NCI-H128 (cell line): ENCODE data around the gene DTX1.

Source experiments
- DNase-seq: peaks from one replicate; lab custom pipeline; 2025; ENCODE audit not compliant: unreplicated experiment; lab: John Stamatoyannopoulos, UW

DTX1 gene

GRCh38 chr12:113070117-113070906 is 13.8 kb downstream of the DTX1 start:
- no peak for DNase-seq

- DNase-seq: no peak
Observed at GRCh38 chr12:113071135-113072112, 14.9 kb downstream of the DTX1 start.

- no peak for DNase-seq
Observed at GRCh38 chr12:113072136-113072535, 15.6 kb downstream of the DTX1 start.

- DNase-seq: no peak
Observed at GRCh38 chr12:113073586-113073985, 17.1 kb downstream of the DTX1 start.

GRCh38 chr12:113075137-113075683 is 18.7 kb downstream of the DTX1 start:
- DNase-seq: no peak

- no peak for DNase-seq
Observed at GRCh38 chr12:113077057-113077858, 20.7 kb downstream of the DTX1 start.

GRCh38 chr12:113077859-113078255 is 21.3 kb downstream of the DTX1 start:
- no peak for DNase-seq

GRCh38 chr12:113081873-113082272 is 25.3 kb downstream of the DTX1 start:
- DNase-seq: no peak

GRCh38 chr12:113082486-113083148 is 26.1 kb downstream of the DTX1 start:
- DNase-seq: no peak

GRCh38 chr12:113083863-113084435 is 27.4 kb downstream of the DTX1 start:
- no peak for DNase-seq

GRCh38 chr12:113086249-113087164 is 30.0 kb downstream of the DTX1 start:
- DNase-seq: no peak

GRCh38 chr12:113087193-113087592 is 30.7 kb downstream of the DTX1 start:
- no peak for DNase-seq

- DNase-seq: no peak
Observed at GRCh38 chr12:113088037-113088436, 31.5 kb downstream of the DTX1 start.

GRCh38 chr12:113088971-113089756 is 32.6 kb downstream of the DTX1 start:
- DNase-seq: no peak

- DNase-seq: no peak
Observed at GRCh38 chr12:113089839-113090238, 33.3 kb downstream of the DTX1 start.

- no peak for DNase-seq
Observed at GRCh38 chr12:113090740-113091139, 34.2 kb downstream of the DTX1 start.

- no peak for DNase-seq
Observed at GRCh38 chr12:113091506-113091905, 35.0 kb downstream of the DTX1 start.
